H54 (cell line): ENCODE measurements around the gene LSS.
A peak's percentile ranks its signal among the peaks of the same experiment; 100 is the strongest.

ENCODE experiments used
- DNase-seq: peaks from one replicate; pipeline ENCODE4 v3.0.0; 2011; ENCODE audit warnings: low spot score, mixed read lengths; ENCODE audit not compliant: insufficient read length
- FAIRE-seq: peaks from 3 replicates; lab custom pipeline; 2011; peaks lifted over from hg19 to GRCh38; lab: Jason Lieb, UNC
- POLR2A ChIP-seq: IDR thresholded peaks from 2 replicates; pipeline ENCODE4 v1.6.1; 2011; ENCODE audit warnings: low read depth, mild to moderate bottlenecking, low read length

Gene LSS

GRCh38 chr21:46199436-46200373, 28.9 kb downstream of the LSS start:
- DNase-seq, result no peak
- no peak for TF ChIP-seq POLR2A
- FAIRE-seq, result no peak

GRCh38 chr21:46196733-46197132, 31.8 kb downstream of the LSS start:
- FAIRE-seq (no peak), DNase-seq (no peak)
- TF ChIP-seq POLR2A, result no peak

- TF ChIP-seq POLR2A, result no peak
- FAIRE-seq (no peak), DNase-seq (no peak)
Measured at GRCh38 chr21:46195595-46196195, 32.9 kb downstream of the LSS start.

GRCh38 chr21:46194374-46195334, 33.9 kb downstream of the LSS start:
- no peak for TF ChIP-seq POLR2A
- no peak for FAIRE-seq
- DNase-seq, result no peak

- no peak for TF ChIP-seq POLR2A
- no peak for FAIRE-seq
- no peak for DNase-seq
Measured at GRCh38 chr21:46193829-46194373, 34.7 kb downstream of the LSS start.

GRCh38 chr21:46191686-46192575, 36.6 kb downstream of the LSS start:
- TF ChIP-seq POLR2A, result no peak
- no peak for DNase-seq
- no peak for FAIRE-seq

GRCh38 chr21:46191257-46191685, 37.3 kb downstream of the LSS start:
- TF ChIP-seq POLR2A, result no peak
- DNase-seq, result peak; percentile 65
- FAIRE-seq, result no peak

- DNase-seq (no peak), FAIRE-seq (no peak)
- TF ChIP-seq POLR2A, result no peak
Measured at GRCh38 chr21:46190491-46191131, 38.0 kb downstream of the LSS start.

GRCh38 chr21:46189959-46190490, 38.5 kb downstream of the LSS start:
- DNase-seq (no peak), FAIRE-seq (no peak)
- TF ChIP-seq POLR2A, result no peak

- no peak for FAIRE-seq
- TF ChIP-seq POLR2A, result no peak
- DNase-seq, result no peak
Measured at GRCh38 chr21:46189213-46189958, 39.2 kb downstream of the LSS start.
